Measurements from ENCODE around the gene SPACA7.

DNA sequence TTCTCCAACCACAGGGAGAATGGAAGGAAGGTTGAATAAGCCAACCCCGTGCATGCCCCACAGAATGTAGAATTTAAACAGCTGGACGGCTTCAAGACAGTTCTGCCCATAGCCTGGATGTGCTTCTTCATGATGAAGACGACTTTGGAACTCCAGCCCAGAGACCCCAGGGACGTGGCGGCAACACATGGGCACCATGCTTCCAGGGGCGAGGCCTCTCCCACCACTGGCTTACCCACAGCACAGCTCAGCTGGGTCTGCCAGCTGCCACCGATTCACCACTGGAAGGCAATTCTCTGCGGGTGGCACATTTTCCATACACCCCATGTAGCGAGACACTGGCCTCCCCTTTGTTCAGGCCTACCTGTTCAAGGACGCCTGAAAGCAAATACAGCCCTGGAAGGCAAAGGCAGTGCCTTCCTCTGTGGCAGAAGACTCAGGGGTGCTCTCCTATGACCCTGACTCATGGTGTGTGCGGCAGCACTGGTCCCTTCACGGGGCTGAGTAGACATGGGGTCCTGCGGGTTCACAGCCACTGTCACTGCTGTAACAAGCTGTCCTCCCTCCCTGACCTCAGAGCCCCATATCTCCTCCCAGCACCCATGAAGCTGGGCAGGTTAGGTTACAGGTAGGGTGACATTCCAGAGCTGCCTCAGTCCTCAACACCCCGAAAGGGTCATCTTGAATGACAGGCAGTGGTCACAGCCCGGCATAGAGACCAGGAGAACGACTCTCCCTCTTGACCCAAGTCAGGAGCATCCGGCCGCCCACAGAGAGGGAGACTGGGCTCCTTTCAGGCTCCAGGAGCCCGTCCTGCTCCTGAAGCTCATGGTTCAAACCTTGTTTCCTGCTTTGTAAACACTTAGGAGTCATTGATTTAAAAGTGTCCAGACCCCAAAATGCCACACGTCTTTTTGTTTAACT lies 72.7 kb downstream of the SPACA7 start:
- TF ChIP-seq FOXK2 (IDR thresholded peaks at IDR 0.05) (no peak), SUZ12 (IDR thresholded peaks at IDR 0.05) (no peak)

All from HEK293T (cell line).